K562 (cell line): ENCODE data around the gene AP1M1. TPM values are rescaled to one million over a fixed set of nuclear protein-coding genes. Genes with fewer than 3 reads are reported as not detected.

Experiments
- CBFA2T2 ChIP-seq: fragments of 450-650 bp; conservative IDR thresholded peaks from 2 replicates; pipeline ENCODE4 v1.6.1; 2017; ENCODE audit warnings: mild to moderate bottlenecking
- CREB3L1 ChIP-seq: fragments of 450-650 bp; IDR thresholded peaks from 2 replicates; pipeline ENCODE4 v1.6.1; 2014; ENCODE audit warnings: low read depth, mild to moderate bottlenecking, moderate library complexity, borderline replicate concordance
- ELF1 ChIP-seq: fragments of 200-800 bp; sonication (Bioruptor generic); IDR thresholded peaks from 2 replicates; pipeline ENCODE4 v1.6.1; 2016; ENCODE audit warnings: missing genetic modification characterization, missing compliant biosample characterization
- JUND ChIP-seq, 2 experiments: IDR thresholded peaks; 2 replicates in 1 of 2; 3 replicates in 1 of 2; pipeline ENCODE4 v1.6.1; 2011; ENCODE audit warnings: borderline replicate concordance in 2 of 2, low read depth in 2 of 2, low read length in 2 of 2, improper control_type of control experiment in 1 of 2, missing biosample characterization in 1 of 2, missing genetic modification characterization in 1 of 2, missing genetic modification reagents in 1 of 2
- NFRKB ChIP-seq: fragments of 450-650 bp; IDR thresholded peaks from 2 replicates; pipeline ENCODE4 v1.6.1; 2016; ENCODE audit warnings: low read depth
- NFYB ChIP-seq: IDR thresholded peaks from 2 replicates; pipeline ENCODE4 v1.6.1; 2011; ENCODE audit warnings: mild to moderate bottlenecking, moderate library complexity; ENCODE audit not compliant: insufficient read length; ENCODE audit errors: extremely low read depth
- NR2C1 ChIP-seq, 2 experiments: fragments of 450-650 bp; IDR thresholded peaks; 2 replicates each; pipeline ENCODE4 v1.6.1; 2017; ENCODE audit warnings: mild to moderate bottlenecking in 2 of 2, antibody characterized with exemption in 1 of 2, inconsistent platforms in 1 of 2, missing compliant biosample characterization in 1 of 2, missing genetic modification characterization in 1 of 2
- NR2C2 ChIP-seq, 2 experiments: fragments of 200-800 bp in 1 of 2; sonication (Bioruptor generic) in 1 of 2; sonication (generic) in 1 of 2; formaldehyde crosslinking in 1 of 2; IDR thresholded peaks; 2 replicates each; pipeline versions ENCODE4 v1.6.1 to v1.8.0; 2016 to 2022; ENCODE audit warnings: mild to moderate bottlenecking in 1 of 2, missing compliant biosample characterization in 1 of 2, missing genetic modification characterization in 1 of 2, missing genetic modification reagents in 1 of 2
- OTX1 ChIP-seq: fragments of 450-650 bp; formaldehyde crosslinking; IDR thresholded peaks from 2 replicates; pipeline ENCODE4 v1.4.0; 2022; ENCODE audit warnings: mild to moderate bottlenecking
- POLR2G ChIP-seq: fragments of 200-400 bp; formaldehyde crosslinking; IDR thresholded peaks from 2 replicates; pipeline ENCODE4 v1.6.1; 2017; ENCODE audit warnings: low read depth, mild to moderate bottlenecking, antibody characterized with exemption, low read length, moderate library complexity
- PRPF4 ChIP-seq: fragments of 200-400 bp; formaldehyde crosslinking; IDR thresholded peaks from one replicate; pipeline ENCODE4 v1.6.1; 2017; ENCODE audit warnings: low read length, low read depth, mild to moderate bottlenecking; ENCODE audit not compliant: insufficient read depth, poor library complexity, severe bottlenecking
- SMARCC2 ChIP-seq: fragments of 450-650 bp; IDR thresholded peaks from 2 replicates; pipeline ENCODE4 v1.6.1; 2017; ENCODE audit warnings: antibody characterized with exemption, moderate library complexity, mild to moderate bottlenecking, low read depth
- TBP ChIP-seq: optimal IDR thresholded peaks from 2 replicates; pipeline ENCODE3; 2011; ENCODE audit warnings: low read depth, low read length, improper control_type of control experiment
- VEZF1 ChIP-seq: fragments of 200-800 bp; sonication (Bioruptor generic); IDR thresholded peaks from 2 replicates; pipeline ENCODE4 v1.6.1; 2017; ENCODE audit warnings: missing genetic modification characterization, missing compliant biosample characterization
- ZNF384 ChIP-seq: IDR thresholded peaks from 2 replicates; pipeline ENCODE4 v1.6.1; 2012; ENCODE audit warnings: low read depth, low read length, improper control_type of control experiment
- ZNF778 ChIP-seq: fragments of 450-650 bp; formaldehyde crosslinking; IDR thresholded peaks from 2 replicates; pipeline ENCODE4 v1.4.0; 2020; ENCODE audit warnings: mild to moderate bottlenecking, moderate library complexity
- polyA plus RNA-seq, 8 experiments: library from polyadenylated mRNA; depleted of rRNA in 4 of 8; stranded (reverse) in 5 of 8; unstranded in 3 of 8; fragments of >200 nt; fragmentation: Nextera tagmentation in 2 of 8; fragmentation: Illumina TruSeq in 1 of 8; extraction: Ambion mirVana in 2 of 8; extraction: Trizol in 1 of 8; gene quantifications; 2 replicates each; pipeline versions ENCODE4 v1.2.1 to v1.2.3, GENCODE V29; 2011 to 2014; ENCODE audit warnings: inconsistent platforms in 1 of 8, missing spikeins in 1 of 8
- total RNA-seq, 7 experiments: library from RNA; depleted of rRNA in 6 of 7; stranded (reverse); fragments of >200 nt in 6 of 7; fragmentation: Illumina TruSeq in 2 of 7; extraction: Trizol in 2 of 7; gene quantifications; 2 replicates each; pipeline versions ENCODE4 v1.2.1 to v1.2.3, GENCODE V29; 2011 to 2021; ENCODE audit warnings: low replicate concordance in 1 of 7
- TF ChIP-seq, protein P1 (sequence below): fragments of 250-450 bp; sonication (Bioruptor Pico); IDR thresholded peaks from 2 replicates; pipeline ENCODE4 v1.4.0; 2020

The AP1M1 gene
- total and polyA plus RNA-seq, 9 of the 15 experiments (the other 6 are each of a cell fraction or from before 2014, with no cell fraction given), result 0.87 to 56.2 (median 29.1) TPM

DNA sequence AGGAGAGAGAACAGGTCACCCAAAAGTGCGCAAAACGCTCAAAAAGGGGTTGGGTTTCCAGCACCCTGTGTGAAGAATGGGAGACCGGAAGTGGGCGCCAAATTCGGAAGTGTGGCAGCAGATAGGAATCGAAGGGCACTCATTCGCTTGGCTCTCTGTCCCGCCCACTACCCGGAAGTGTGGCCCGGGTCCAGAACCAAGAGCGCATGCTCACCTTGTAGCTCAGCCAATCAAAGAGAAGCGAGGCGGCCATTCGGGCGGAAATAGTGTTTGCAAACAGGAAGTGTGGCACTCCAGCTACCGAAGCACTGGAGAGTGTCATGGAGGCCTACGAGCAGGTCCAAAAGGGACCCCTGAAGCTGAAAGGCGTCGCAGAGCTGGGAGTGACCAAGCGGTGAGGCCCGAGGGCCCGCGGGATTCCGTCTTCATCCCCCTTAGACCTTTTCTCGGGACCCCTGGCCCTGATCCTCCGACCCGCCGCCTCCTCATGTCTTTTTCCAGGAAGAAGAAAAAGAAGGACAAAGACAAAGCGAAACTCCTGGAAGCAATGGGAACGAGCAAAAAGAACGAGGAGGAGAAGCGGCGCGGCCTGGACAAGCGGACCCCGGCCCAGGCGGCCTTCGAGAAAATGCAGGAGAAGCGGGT, 12.5 kb upstream of the AP1M1 start, which contains the start of gene FAM32A (continued):
- TF ChIP-seq TBP, result peak; percentile 92
- no peak for TF ChIP-seq NR2C1 (IDR thresholded peaks at IDR 0.05)
- TF ChIP-seq NR2C1 (tag; IDR thresholded peaks at IDR 0.05), result peak; percentile 62
- no peak for TF ChIP-seq ZNF778
- no peak for TF ChIP-seq ZNF384
- no peak for TF ChIP-seq SMARCC2
- no peak for TF ChIP-seq CBFA2T2
- TF ChIP-seq JUND (IDR thresholded peaks at IDR 0.05; ENCODE audit: borderline replicate concordance, low read depth, low read length), result no peak
- no peak for TF ChIP-seq JUND (tag; IDR thresholded peaks at IDR 0.05; ENCODE audit: borderline replicate concordance, low read depth, low read length)
- TF ChIP-seq NR2C2 (CRISPR knock-in tag; IDR thresholded peaks at IDR 0.05), result no peak
- peak; percentile 83 for TF ChIP-seq NR2C2 (tag; IDR thresholded peaks at IDR 0.05)
- TF ChIP-seq PRPF4, result no peak
- no peak for TF ChIP-seq OTX1 (CRISPR knock-in tag)
- peak; percentile 19; the same call in 1 of the 2 replicates for TF ChIP-seq VEZF1
- TF ChIP-seq CREB3L1, result no peak
- peak; percentile 67; the same call in 1 of the 2 replicates for TF ChIP-seq NFRKB
- TF ChIP-seq ELF1 (tag), result peak; percentile 99
- TF ChIP-seq POLR2G, result peak; percentile 92
- TF ChIP-seq, protein P1, sequence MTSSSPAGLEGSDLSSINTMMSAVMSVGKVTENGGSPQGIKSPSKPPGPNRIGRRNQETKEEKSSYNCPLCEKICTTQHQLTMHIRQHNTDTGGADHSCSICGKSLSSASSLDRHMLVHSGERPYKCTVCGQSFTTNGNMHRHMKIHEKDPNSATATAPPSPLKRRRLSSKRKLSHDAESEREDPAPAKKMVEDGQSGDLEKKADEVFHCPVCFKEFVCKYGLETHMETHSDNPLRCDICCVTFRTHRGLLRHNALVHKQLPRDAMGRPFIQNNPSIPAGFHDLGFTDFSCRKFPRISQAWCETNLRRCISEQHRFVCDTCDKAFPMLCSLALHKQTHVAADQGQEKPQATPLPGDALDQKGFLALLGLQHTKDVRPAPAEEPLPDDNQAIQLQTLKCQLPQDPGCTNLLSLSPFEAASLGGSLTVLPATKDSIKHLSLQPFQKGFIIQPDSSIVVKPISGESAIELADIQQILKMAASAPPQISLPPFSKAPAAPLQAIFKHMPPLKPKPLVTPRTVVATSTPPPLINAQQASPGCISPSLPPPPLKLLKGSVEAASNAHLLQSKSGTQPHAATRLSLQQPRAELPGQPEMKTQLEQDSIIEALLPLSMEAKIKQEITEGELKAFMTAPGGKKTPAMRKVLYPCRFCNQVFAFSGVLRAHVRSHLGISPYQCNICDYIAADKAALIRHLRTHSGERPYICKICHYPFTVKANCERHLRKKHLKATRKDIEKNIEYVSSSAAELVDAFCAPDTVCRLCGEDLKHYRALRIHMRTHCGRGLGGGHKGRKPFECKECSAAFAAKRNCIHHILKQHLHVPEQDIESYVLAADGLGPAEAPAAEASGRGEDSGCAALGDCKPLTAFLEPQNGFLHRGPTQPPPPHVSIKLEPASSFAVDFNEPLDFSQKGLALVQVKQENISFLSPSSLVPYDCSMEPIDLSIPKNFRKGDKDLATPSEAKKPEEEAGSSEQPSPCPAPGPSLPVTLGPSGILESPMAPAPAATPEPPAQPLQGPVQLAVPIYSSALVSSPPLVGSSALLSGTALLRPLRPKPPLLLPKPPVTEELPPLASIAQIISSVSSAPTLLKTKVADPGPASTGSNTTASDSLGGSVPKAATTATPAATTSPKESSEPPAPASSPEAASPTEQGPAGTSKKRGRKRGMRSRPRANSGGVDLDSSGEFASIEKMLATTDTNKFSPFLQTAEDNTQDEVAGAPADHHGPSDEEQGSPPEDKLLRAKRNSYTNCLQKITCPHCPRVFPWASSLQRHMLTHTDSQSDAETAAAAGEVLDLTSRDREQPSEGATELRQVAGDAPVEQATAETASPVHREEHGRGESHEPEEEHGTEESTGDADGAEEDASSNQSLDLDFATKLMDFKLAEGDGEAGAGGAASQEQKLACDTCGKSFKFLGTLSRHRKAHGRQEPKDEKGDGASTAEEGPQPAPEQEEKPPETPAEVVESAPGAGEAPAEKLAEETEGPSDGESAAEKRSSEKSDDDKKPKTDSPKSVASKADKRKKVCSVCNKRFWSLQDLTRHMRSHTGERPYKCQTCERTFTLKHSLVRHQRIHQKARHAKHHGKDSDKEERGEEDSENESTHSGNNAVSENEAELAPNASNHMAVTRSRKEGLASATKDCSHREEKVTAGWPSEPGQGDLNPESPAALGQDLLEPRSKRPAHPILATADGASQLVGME (CRISPR knock-in tag), result no peak
- peak; percentile 85 for TF ChIP-seq NFYB
